ENCODE results near the gene CNTNAP5. TPM values are rescaled to one million over a fixed set of nuclear protein-coding genes. Genes with fewer than 3 reads are reported as not detected.

CNTNAP5 gene
- total RNA-seq, 1 donor from 2014 or later = 0.56 TPM

DNA sequence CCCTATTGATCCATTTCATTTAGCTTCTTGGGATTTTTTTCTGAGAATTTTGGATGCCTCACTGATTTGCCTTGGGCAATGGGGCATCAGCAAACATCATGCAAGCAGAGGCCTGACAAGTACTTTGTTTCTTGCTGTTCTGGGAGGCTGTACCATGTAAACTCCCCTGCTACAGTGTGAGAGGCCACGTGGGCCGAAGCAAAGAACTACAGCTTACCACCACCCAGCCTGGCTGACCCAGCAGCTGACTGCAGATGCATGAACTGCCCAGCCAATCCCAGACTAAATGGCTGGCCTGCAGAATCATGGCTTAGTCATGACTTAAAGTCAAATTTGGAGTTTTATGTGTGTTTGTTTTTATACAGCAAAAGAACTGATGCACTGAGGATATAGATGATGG lies 579.9 kb downstream of the CNTNAP5 start:
- TF ChIP-seq, protein P1, sequence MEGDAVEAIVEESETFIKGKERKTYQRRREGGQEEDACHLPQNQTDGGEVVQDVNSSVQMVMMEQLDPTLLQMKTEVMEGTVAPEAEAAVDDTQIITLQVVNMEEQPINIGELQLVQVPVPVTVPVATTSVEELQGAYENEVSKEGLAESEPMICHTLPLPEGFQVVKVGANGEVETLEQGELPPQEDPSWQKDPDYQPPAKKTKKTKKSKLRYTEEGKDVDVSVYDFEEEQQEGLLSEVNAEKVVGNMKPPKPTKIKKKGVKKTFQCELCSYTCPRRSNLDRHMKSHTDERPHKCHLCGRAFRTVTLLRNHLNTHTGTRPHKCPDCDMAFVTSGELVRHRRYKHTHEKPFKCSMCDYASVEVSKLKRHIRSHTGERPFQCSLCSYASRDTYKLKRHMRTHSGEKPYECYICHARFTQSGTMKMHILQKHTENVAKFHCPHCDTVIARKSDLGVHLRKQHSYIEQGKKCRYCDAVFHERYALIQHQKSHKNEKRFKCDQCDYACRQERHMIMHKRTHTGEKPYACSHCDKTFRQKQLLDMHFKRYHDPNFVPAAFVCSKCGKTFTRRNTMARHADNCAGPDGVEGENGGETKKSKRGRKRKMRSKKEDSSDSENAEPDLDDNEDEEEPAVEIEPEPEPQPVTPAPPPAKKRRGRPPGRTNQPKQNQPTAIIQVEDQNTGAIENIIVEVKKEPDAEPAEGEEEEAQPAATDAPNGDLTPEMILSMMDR (conservative IDR thresholded peaks at IDR 0.05) = no peak
- no peaks in the 10 kb centered on the region for H3K9me3 Mint-ChIP-seq
- no peak for DNase-seq (ENCODE audit: low read depth, low spot score)
- no peaks in the 10 kb centered on the region for H3K36me3 Mint-ChIP-seq (ENCODE audit: low read depth)
- H3K4me3 Mint-ChIP-seq = no peak overlapping the region
- no peak overlapping the region for H3K27ac Mint-ChIP-seq (ENCODE audit: unreplicated experiment)
- H3K4me1 Mint-ChIP-seq = no peaks in the 10 kb centered on the region
- H3K27me3 Mint-ChIP-seq (ENCODE audit: low read depth) = no peaks in the 10 kb centered on the region

DNA sequence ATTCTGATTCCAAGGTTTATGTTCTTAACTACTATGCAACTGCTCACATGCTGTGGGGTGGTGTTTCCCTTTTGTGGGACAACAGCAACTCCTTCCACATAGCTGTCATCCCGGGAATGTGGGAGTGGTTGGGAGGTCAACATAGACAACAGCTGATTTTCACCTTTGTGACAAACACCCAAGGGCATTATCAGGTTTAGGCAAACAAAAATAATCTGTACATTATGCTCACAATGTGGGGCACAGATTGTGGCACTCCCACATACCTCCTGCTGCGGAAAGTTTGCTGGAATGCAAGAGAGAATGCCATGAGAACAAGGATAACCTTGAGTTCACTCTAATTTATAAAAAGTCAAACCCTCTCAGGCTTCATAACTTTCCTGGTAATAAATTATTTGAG lies 582.6 kb downstream of the CNTNAP5 start:
- no peak for DNase-seq (ENCODE audit: low read depth, low spot score)
- H3K4me3 Mint-ChIP-seq = no peak overlapping the region
- H3K4me1 Mint-ChIP-seq = no peaks in the 10 kb centered on the region
- no peaks in the 10 kb centered on the region for H3K36me3 Mint-ChIP-seq (ENCODE audit: low read depth)
- TF ChIP-seq, protein P1 (conservative IDR thresholded peaks at IDR 0.05) = no peak
- peak overlapping the region; percentile 57 for H3K27ac Mint-ChIP-seq (ENCODE audit: unreplicated experiment)
- H3K27me3 Mint-ChIP-seq (ENCODE audit: low read depth) = no peaks in the 10 kb centered on the region
- no peaks in the 10 kb centered on the region for H3K9me3 Mint-ChIP-seq

DNA sequence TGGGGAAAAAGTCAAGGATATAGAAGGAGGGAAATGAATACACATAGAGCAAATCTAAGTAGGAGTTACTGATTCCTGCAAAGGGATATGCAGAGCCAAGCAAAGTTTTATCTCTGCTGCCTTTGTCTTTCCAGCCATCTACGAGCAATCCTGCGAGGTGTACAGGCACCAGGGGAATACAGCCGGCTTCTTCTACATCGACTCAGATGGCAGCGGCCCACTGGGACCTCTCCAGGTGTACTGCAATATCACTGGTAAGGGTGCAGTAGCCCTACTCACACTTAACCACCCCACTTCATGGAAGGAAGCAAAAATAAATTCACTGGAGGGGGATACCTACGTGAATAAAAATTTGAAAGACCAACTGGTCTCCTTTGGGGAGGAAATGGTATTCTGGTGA lies 584.6 kb downstream of the CNTNAP5 start:
- no peaks in the 10 kb centered on the region for H3K27me3 Mint-ChIP-seq (ENCODE audit: low read depth)
- H3K36me3 Mint-ChIP-seq (ENCODE audit: low read depth) = no peaks in the 10 kb centered on the region
- TF ChIP-seq, protein P1 (conservative IDR thresholded peaks at IDR 0.05) = no peak
- no peaks in the 10 kb centered on the region for H3K9me3 Mint-ChIP-seq
- H3K4me1 Mint-ChIP-seq = no peaks in the 10 kb centered on the region
- no peak overlapping the region for H3K27ac Mint-ChIP-seq (ENCODE audit: unreplicated experiment)
- H3K4me3 Mint-ChIP-seq = no peak overlapping the region
- no peak for DNase-seq (ENCODE audit: low read depth, low spot score)

DNA sequence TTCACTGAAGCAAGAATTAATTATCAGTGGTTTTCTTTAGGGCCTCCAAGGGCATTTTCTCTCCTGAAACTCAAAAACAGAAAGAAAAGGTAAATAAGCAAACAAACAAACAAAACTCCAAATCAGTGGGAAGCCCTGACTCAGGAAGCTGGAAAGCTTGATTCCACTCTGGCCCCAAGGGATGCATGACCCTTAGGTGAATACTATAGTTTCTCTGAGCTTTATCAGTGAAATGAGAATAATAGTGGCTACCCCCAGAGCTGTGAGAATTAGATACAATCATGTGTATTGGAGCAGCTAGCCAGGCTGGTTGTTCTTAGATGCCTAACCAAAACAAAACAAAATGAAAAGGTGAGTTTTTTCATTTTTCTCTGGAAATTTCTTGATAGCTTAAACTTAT lies 585.1 kb downstream of the CNTNAP5 start:
- Mint-ChIP-seq H3K36me3 (ENCODE audit: low read depth) (no peaks in the 10 kb centered on the region), H3K4me3 (no peak overlapping the region), H3K27me3 (ENCODE audit: low read depth) (no peaks in the 10 kb centered on the region), H3K9me3 (no peaks in the 10 kb centered on the region), H3K27ac (ENCODE audit: unreplicated experiment) (no peak overlapping the region), H3K4me1 (no peaks in the 10 kb centered on the region)
- TF ChIP-seq, protein P1 (conservative IDR thresholded peaks at IDR 0.05) = no peak
- no peak for DNase-seq (ENCODE audit: low read depth, low spot score)

DNA sequence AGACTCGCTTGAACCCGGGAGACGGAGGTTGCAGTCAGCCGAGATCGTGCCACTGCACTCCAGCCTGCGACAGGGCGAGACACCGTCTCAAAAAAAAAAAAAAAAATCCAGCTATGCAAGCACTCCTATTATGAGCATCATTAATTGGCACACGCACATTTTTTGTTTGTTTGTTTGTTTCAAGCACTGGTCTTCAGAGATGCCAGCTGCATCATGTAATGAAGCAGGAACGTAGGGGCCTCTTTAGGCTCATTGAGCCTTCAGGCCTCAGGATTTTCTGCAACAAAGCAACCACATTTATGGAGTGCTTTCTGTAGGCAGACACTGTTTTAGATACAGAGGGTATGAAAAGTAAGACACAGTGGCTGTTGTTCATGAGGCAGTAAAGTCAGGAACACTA lies 585.8 kb downstream of the CNTNAP5 start:
- TF ChIP-seq, protein P1 (conservative IDR thresholded peaks at IDR 0.05) = no peak
- H3K4me1 Mint-ChIP-seq = no peaks in the 10 kb centered on the region
- H3K27me3 Mint-ChIP-seq (ENCODE audit: low read depth) = no peaks in the 10 kb centered on the region
- DNase-seq (ENCODE audit: low read depth, low spot score) = no peak
- H3K36me3 Mint-ChIP-seq (ENCODE audit: low read depth) = no peaks in the 10 kb centered on the region
- no peaks in the 10 kb centered on the region for H3K9me3 Mint-ChIP-seq
- no peak overlapping the region for H3K27ac Mint-ChIP-seq (ENCODE audit: unreplicated experiment)
- no peak overlapping the region for H3K4me3 Mint-ChIP-seq

DNA sequence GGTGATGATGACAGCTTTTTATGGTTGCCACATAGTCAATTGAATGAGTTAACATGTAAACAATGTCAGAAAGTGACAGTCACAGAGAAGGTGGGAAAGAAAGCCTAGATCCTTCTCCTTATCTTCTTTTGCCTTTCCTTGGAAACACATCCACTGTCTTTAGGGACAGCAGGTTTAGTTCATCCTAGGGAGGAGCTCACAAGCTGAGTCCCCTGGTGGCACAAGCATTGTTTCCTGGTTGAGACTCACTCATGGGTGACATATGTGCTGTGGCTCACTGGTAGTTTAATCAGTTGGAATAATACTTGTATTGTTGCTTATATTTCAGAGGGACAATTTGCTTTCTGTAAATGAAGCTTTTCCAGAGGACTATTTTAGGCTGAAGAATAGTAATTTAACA lies 598.5 kb downstream of the CNTNAP5 start:
- Mint-ChIP-seq H3K27me3 (ENCODE audit: low read depth) (no peaks in the 10 kb centered on the region), H3K9me3 (no peaks in the 10 kb centered on the region), H3K36me3 (ENCODE audit: low read depth) (no peaks in the 10 kb centered on the region), H3K27ac (ENCODE audit: unreplicated experiment) (no peak overlapping the region), H3K4me3 (no peak overlapping the region), H3K4me1 (no peaks in the 10 kb centered on the region)
- no peak for DNase-seq (ENCODE audit: low read depth, low spot score)
- TF ChIP-seq, protein P1 (conservative IDR thresholded peaks at IDR 0.05) = no peak
